Right lobe of liver (tissue), 4 donors: ENCODE measurements around the gene VAMP5.

Experiments
- CTCF ChIP-seq, 4 donors: fragments of 200-600 bp in 3 of 4; fragments of 450-650 bp in 1 of 4; IDR thresholded peaks; one replicate each; pipeline versions ENCODE4 v1.5.1 to v1.8.0; 2016 to 2022; ENCODE audit warnings: antibody characterized with exemption in 4 of 4, mild to moderate bottlenecking in 2 of 4
- POLR2A ChIP-seq: fragments of 450-650 bp; IDR thresholded peaks from one replicate; pipeline ENCODE4 v1.6.1; 2017; ENCODE audit warnings: antibody characterized with exemption, mild to moderate bottlenecking
- donor health status: DM: no; HTN: no; CAD: no.
- donor health status: DM: no; HTN: no; CAD: no.
- donor health status: DM: no; HTN: yes; CAD: no.

GRCh38 chr2:85547859-85548607, 36.2 kb upstream of the VAMP5 start:
- TF ChIP-seq CTCF (IDR thresholded peaks at IDR 0.05) (no peak), POLR2A (peak; percentile 40)
